ENCODE data around the gene TCOF1. TPM values are rescaled to one million over a fixed set of nuclear protein-coding genes. Genes with fewer than 3 reads are reported as not detected.

Gene TCOF1
- total and polyA plus RNA-seq, 8 donors = 8.7 to 19.9 (median 13.7) TPM

DNA sequence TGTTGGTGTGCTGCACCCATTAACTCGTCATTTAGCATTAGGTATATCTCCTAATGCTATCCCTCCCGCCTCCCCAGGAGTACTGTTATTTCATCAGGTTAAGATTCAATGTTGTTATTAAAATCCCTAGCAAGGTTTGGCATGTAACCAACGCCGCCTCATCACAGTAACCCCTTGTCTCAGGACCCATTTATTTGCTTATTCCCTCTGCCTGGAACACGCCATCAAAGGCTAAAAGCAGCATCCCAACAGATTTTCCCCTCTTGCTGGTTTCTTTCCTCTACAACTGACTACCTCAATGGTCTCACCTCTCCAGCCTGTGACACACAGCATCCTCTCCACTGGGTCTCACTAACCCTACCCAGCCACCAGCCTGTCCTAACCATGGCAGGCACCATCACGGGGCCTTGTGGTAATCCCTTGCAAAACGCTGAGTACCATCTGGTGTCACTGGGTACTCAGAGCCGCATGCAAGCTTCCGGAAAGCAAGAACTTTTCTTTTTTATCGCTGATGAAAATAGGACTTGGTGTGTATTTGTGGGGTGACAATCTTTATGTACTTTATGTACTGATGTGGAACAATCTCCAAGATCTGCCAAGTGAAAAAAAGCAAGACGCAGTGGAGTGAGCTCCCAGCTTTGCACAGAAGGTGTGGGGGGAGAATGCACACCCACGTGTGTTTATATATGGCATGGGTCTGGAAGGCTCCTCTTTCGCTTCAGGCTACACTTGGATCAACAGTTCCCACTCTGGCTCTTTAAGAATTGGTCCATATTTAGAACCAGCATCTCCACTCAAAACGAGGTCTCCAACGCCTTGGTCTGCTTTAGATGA lies 86.0 kb downstream of the TCOF1 start:
- intact Hi-C loops (cut with DNase I) = no loop called here
- no peak overlapping the region for H3K27ac ChIP-seq
- 78 to 83% methylated on average over 15 of the region's 15 CpGs for WGBS, 2 donors
- no peaks in the 10 kb centered on the region for H3K9me3 ChIP-seq
- H3K36me3 ChIP-seq = peaks cover 14 to 46% (median 37%) of the 10 kb centered on the region in 3 donors
- FAIRE-seq (no peak), DNase-seq (no peak), ATAC-seq (peak in 1 of 4 donors; percentile 6)
- H3K4me3 ChIP-seq = no peak overlapping the region
- no peaks in the 10 kb centered on the region for H3K27me3 ChIP-seq
- TF ChIP-seq, protein P1, sequence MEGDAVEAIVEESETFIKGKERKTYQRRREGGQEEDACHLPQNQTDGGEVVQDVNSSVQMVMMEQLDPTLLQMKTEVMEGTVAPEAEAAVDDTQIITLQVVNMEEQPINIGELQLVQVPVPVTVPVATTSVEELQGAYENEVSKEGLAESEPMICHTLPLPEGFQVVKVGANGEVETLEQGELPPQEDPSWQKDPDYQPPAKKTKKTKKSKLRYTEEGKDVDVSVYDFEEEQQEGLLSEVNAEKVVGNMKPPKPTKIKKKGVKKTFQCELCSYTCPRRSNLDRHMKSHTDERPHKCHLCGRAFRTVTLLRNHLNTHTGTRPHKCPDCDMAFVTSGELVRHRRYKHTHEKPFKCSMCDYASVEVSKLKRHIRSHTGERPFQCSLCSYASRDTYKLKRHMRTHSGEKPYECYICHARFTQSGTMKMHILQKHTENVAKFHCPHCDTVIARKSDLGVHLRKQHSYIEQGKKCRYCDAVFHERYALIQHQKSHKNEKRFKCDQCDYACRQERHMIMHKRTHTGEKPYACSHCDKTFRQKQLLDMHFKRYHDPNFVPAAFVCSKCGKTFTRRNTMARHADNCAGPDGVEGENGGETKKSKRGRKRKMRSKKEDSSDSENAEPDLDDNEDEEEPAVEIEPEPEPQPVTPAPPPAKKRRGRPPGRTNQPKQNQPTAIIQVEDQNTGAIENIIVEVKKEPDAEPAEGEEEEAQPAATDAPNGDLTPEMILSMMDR (IDR thresholded peaks at IDR 0.05) = no peak
- peaks cover 7 to 17% (median 7%) of the 10 kb centered on the region in 3 donors for H3K4me1 ChIP-seq

DNA sequence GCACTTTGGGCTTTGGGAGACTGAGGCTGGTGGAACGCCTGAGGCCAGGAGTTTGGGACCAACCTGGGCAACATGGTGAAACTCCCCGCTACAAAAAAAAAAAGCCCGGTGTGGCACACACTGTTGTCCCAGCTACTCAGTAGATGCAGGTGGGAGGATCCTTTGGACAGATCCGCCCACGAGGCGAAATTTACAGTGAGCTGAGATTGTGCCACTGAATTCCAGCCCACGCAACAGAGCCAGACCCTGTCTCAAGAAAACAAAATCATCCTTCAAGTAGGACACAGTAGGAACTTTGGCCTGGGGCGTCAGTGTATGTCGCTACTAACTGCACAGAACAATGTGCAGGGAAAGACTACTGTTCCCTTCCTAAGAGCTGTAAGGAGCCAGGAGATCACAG lies 87.3 kb downstream of the TCOF1 start:
- ATAC-seq = no peak
- WGBS, 2 donors = 85 to 86% methylated on average over 9 of the region's 9 CpGs
- no peak overlapping the region for H3K4me3 ChIP-seq
- no peak for DNase-seq
- H3K4me1 ChIP-seq = peaks cover 7 to 17% (median 8%) of the 10 kb centered on the region in 3 donors
- intact Hi-C loops (cut with DNase I) = no loop called here
- H3K36me3 ChIP-seq = peaks cover 14 to 46% (median 37%) of the 10 kb centered on the region in 3 donors
- TF ChIP-seq, protein P1 (IDR thresholded peaks at IDR 0.05) = no peak
- no peak overlapping the region for H3K27ac ChIP-seq
- no peaks in the 10 kb centered on the region for H3K27me3 ChIP-seq
- no peaks in the 10 kb centered on the region for H3K9me3 ChIP-seq
- no peak for FAIRE-seq

- Histone ChIP-seq H3K36me3 (peaks cover 14 to 46% (median 37%) of the 10 kb centered on the region in 3 donors), H3K4me3 (no peak overlapping the region), H3K27ac (no peak overlapping the region), H3K4me1 (peaks cover 7 to 17% (median 8%) of the 10 kb centered on the region in 3 donors), H3K27me3 (no peaks in the 10 kb centered on the region), H3K9me3 (no peaks in the 10 kb centered on the region)
- no peak for ATAC-seq
- intact Hi-C loops (cut with DNase I) = no loop called here
- WGBS, 2 donors = 62 to 66% methylated on average over 2 of the region's 2 CpGs
- DNase-seq = no peak
- TF ChIP-seq, protein P1 (IDR thresholded peaks at IDR 0.05) = no peak
- FAIRE-seq = no peak
These were observed 88.6 kb downstream of the TCOF1 start for GRCh38 chr5:150446088-150446487.

DNA sequence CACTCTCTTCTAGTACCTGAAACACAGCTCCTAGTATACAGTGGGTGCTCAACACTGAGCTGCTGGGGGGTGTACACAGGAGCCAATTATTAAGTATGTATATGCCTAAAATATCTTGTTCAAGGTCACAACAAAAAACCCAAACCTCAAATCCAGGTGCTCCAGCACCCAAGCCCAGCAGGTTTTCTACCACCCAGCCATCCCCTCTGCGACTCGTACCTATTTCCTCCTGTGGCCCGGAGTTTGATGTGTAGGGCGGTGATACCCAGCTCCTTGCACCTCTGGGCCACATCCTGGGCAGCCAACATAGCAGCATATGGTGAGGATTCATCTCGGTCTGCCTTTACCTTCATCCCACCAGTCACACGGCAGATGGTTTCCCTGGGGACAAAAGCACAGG lies 89.1 kb downstream of the TCOF1 start:
- ATAC-seq = no peak
- Histone ChIP-seq H3K27ac (no peak overlapping the region), H3K9me3 (no peaks in the 10 kb centered on the region), H3K4me3 (no peak overlapping the region), H3K27me3 (no peaks in the 10 kb centered on the region), H3K4me1 (peaks cover 7 to 17% (median 8%) of the 10 kb centered on the region in 3 donors), H3K36me3 (peaks cover 14 to 46% (median 37%) of the 10 kb centered on the region in 3 donors)
- WGBS, 2 donors = 85 to 89% methylated on average over 6 of the region's 6 CpGs
- TF ChIP-seq, protein P1 (IDR thresholded peaks at IDR 0.05) = no peak
- no peak for FAIRE-seq
- no peak for DNase-seq
- intact Hi-C loops (cut with DNase I) = no loop called here

GRCh38 chr5:150447188-150447587 lies 89.7 kb downstream of the TCOF1 start:
- Histone ChIP-seq H3K9me3 (no peaks in the 10 kb centered on the region), H3K4me3 (peak overlapping the region in 1 of 4 donors; percentile 69), H3K27ac (no peak overlapping the region), H3K27me3 (no peaks in the 10 kb centered on the region), H3K36me3 (peaks cover 14 to 46% (median 37%) of the 10 kb centered on the region in 3 donors), H3K4me1 (peaks cover 7 to 17% (median 8%) of the 10 kb centered on the region in 3 donors)
- ATAC-seq = no peak
- no peak for FAIRE-seq
- TF ChIP-seq, protein P1 (IDR thresholded peaks at IDR 0.05) = no peak
- WGBS, 2 donors = 82 to 90% methylated on average over 6 of the region's 6 CpGs
- intact Hi-C loops (cut with DNase I) = no loop called here
- DNase-seq = no peak

Data from pancreas (tissue), 10 donors.